Measurements from ENCODE around the gene DNAH7. TPM values are rescaled to one million over a fixed set of nuclear protein-coding genes. Genes with fewer than 3 reads are reported as not detected.
A peak's percentile ranks its signal among the peaks of the same experiment; 100 is the strongest.

Gene DNAH7
- total and polyA plus RNA-seq, 2 of the 13 experiments (the other 11 are each of a cell fraction or from before 2014, with no cell fraction given): 0.09 TPM; not detected in 1

DNA sequence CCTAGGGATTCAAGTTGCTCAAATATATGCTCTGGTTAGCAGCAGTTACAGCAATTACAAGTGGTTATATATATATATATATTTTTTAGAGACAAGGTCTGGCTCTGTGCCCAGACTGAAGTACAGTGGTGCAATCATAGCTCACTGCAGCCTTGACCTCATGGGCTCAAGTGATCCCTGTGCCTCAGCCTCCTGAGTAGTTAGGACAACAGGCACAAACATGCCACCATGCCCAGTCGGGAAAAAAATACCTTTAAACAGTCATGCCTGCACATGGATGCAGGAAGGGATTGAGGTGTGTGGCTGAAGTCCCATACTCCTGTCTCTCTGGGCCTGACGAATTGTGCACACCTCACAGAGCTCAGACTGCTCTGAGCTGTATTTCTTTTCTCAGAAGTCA lies 19.6 kb upstream of the DNAH7 start (continued):
- TF ChIP-seq, protein P1, sequence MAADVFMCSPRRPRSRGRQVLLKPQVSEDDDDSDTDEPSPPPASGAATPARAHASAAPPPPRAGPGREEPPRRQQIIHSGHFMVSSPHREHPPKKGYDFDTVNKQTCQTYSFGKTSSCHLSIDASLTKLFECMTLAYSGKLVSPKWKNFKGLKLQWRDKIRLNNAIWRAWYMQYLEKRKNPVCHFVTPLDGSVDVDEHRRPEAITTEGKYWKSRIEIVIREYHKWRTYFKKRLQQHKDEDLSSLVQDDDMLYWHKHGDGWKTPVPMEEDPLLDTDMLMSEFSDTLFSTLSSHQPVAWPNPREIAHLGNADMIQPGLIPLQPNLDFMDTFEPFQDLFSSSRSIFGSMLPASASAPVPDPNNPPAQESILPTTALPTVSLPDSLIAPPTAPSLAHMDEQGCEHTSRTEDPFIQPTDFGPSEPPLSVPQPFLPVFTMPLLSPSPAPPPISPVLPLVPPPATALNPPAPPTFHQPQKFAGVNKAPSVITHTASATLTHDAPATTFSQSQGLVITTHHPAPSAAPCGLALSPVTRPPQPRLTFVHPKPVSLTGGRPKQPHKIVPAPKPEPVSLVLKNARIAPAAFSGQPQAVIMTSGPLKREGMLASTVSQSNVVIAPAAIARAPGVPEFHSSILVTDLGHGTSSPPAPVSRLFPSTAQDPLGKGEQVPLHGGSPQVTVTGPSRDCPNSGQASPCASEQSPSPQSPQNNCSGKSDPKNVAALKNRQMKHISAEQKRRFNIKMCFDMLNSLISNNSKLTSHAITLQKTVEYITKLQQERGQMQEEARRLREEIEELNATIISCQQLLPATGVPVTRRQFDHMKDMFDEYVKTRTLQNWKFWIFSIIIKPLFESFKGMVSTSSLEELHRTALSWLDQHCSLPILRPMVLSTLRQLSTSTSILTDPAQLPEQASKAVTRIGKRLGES (CRISPR knock-in tag; IDR thresholded peaks at IDR 0.05; ENCODE audit: borderline replicate concordance): no peak
- TF ChIP-seq NR2F2 (IDR thresholded peaks at IDR 0.05; ENCODE audit: borderline replicate concordance, low read depth) (peak; percentile 73), ZNF788 (CRISPR knock-in tag; IDR thresholded peaks at IDR 0.05; ENCODE audit: borderline replicate concordance) (no peak), ZFP1 (CRISPR knock-in tag; IDR thresholded peaks at IDR 0.05) (no peak), ZNF883 (CRISPR knock-in tag; IDR thresholded peaks at IDR 0.05; ENCODE audit: not compliant biosample characterization) (no peak), MAZ (IDR thresholded peaks at IDR 0.05; ENCODE audit: borderline replicate concordance, low read depth, low read length) (no peak), MAZ (CRISPR knock-in tag; IDR thresholded peaks at IDR 0.05; ENCODE audit: low read depth) (no peak), FOXC1 (CRISPR knock-in tag; IDR thresholded peaks at IDR 0.05; ENCODE audit: borderline replicate concordance) (no peak), ZBTB21 (CRISPR knock-in tag; IDR thresholded peaks at IDR 0.05) (no peak), PHF20 (CRISPR knock-in tag; IDR thresholded peaks at IDR 0.05) (no peak), ZNF83 (CRISPR knock-in tag; IDR thresholded peaks at IDR 0.05; ENCODE audit: borderline replicate concordance) (no peak), MIER3 (CRISPR knock-in tag; IDR thresholded peaks at IDR 0.05; ENCODE audit: borderline replicate concordance) (0 out of 2 replicates have a peak, but pooled peaks have one; percentile 32), KLF9 (CRISPR knock-in tag; IDR thresholded peaks at IDR 0.05; ENCODE audit: low read depth) (no peak), ZNF816 (CRISPR knock-in tag; IDR thresholded peaks at IDR 0.05; ENCODE audit: borderline replicate concordance) (no peak), ATAD3A (CRISPR knock-in tag; IDR thresholded peaks at IDR 0.05) (no peak), POGZ (CRISPR knock-in tag; IDR thresholded peaks at IDR 0.05) (peak; percentile 13; the same call in 1 of the 2 replicates), ASH2L (IDR thresholded peaks at IDR 0.05; ENCODE audit: insufficient read length, low read depth, low read length) (no peak)
- TF ChIP-seq, protein P2, sequence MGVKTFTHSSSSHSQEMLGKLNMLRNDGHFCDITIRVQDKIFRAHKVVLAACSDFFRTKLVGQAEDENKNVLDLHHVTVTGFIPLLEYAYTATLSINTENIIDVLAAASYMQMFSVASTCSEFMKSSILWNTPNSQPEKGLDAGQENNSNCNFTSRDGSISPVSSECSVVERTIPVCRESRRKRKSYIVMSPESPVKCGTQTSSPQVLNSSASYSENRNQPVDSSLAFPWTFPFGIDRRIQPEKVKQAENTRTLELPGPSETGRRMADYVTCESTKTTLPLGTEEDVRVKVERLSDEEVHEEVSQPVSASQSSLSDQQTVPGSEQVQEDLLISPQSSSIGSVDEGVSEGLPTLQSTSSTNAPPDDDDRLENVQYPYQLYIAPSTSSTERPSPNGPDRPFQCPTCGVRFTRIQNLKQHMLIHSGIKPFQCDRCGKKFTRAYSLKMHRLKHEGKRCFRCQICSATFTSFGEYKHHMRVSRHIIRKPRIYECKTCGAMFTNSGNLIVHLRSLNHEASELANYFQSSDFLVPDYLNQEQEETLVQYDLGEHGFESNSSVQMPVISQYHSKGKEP (CRISPR knock-in tag; IDR thresholded peaks at IDR 0.05): no peak
- TF ChIP-seq, protein P3, sequence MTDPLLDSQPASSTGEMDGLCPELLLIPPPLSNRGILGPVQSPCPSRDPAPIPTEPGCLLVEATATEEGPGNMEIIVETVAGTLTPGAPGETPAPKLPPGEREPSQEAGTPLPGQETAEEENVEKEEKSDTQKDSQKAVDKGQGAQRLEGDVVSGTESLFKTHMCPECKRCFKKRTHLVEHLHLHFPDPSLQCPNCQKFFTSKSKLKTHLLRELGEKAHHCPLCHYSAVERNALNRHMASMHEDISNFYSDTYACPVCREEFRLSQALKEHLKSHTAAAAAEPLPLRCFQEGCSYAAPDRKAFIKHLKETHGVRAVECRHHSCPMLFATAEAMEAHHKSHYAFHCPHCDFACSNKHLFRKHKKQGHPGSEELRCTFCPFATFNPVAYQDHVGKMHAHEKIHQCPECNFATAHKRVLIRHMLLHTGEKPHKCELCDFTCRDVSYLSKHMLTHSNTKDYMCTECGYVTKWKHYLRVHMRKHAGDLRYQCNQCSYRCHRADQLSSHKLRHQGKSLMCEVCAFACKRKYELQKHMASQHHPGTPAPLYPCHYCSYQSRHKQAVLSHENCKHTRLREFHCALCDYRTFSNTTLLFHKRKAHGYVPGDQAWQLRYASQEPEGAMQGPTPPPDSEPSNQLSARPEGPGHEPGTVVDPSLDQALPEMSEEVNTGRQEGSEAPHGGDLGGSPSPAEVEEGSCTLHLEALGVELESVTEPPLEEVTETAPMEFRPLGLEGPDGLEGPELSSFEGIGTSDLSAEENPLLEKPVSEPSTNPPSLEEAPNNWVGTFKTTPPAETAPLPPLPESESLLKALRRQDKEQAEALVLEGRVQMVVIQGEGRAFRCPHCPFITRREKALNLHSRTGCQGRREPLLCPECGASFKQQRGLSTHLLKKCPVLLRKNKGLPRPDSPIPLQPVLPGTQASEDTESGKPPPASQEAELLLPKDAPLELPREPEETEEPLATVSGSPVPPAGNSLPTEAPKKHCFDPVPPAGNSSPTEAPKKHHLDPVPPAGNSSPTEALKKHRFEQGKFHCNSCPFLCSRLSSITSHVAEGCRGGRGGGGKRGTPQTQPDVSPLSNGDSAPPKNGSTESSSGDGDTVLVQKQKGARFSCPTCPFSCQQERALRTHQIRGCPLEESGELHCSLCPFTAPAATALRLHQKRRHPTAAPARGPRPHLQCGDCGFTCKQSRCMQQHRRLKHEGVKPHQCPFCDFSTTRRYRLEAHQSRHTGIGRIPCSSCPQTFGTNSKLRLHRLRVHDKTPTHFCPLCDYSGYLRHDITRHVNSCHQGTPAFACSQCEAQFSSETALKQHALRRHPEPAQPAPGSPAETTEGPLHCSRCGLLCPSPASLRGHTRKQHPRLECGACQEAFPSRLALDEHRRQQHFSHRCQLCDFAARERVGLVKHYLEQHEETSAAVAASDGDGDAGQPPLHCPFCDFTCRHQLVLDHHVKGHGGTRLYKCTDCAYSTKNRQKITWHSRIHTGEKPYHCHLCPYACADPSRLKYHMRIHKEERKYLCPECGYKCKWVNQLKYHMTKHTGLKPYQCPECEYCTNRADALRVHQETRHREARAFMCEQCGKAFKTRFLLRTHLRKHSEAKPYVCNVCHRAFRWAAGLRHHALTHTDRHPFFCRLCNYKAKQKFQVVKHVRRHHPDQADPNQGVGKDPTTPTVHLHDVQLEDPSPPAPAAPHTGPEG (CRISPR knock-in tag; IDR thresholded peaks at IDR 0.05): no peak

Data from HepG2 (cell line).